ENCODE data around the gene RAPGEF4.

DNA sequence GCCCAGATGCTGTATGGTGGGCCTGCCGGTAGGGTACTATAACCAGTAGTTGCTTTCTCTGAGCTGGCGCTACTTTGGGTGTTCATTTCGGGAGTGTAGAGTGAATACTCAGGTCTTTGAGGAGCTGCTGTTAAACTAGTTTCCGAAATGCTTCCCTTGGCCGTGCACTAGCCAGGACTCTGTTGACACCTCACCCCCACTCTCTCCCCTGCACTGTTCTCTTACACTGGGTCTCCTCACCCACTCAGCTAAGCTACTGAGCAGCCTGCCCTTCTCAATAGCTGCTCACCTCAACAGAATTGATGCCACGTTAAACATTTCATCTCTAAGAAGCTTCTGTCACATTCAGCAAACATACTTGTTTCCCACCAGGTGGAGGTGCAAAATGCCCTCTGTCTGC is 86.9 kb downstream of the RAPGEF4 start:
- TF ChIP-seq, protein P1, sequence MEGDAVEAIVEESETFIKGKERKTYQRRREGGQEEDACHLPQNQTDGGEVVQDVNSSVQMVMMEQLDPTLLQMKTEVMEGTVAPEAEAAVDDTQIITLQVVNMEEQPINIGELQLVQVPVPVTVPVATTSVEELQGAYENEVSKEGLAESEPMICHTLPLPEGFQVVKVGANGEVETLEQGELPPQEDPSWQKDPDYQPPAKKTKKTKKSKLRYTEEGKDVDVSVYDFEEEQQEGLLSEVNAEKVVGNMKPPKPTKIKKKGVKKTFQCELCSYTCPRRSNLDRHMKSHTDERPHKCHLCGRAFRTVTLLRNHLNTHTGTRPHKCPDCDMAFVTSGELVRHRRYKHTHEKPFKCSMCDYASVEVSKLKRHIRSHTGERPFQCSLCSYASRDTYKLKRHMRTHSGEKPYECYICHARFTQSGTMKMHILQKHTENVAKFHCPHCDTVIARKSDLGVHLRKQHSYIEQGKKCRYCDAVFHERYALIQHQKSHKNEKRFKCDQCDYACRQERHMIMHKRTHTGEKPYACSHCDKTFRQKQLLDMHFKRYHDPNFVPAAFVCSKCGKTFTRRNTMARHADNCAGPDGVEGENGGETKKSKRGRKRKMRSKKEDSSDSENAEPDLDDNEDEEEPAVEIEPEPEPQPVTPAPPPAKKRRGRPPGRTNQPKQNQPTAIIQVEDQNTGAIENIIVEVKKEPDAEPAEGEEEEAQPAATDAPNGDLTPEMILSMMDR (IDR thresholded peaks at IDR 0.05 in 4 of 5, conservative IDR thresholded peaks at IDR 0.05 in 1 of 5) = no peak
- TF ChIP-seq POLR2A (IDR thresholded peaks at IDR 0.05) = no peak
